HL-60 (cell line): ENCODE results near the gene NKX1-1.

Source experiments
- DNase-seq, 2 experiments: peaks; one replicate each; pipeline ENCODE4 v3.0.0-alpha.2; 2010 to 2020; ENCODE audit warnings: low read depth in 1 of 2, low spot score in 1 of 2
- H3K27ac ChIP-seq: fragments of 250-450 bp; sonication (Bioruptor Pico); replicated peaks from 2 replicates; pipeline ENCODE4 v1.5.1; 2020; ENCODE audit warnings: mild to moderate bottlenecking, moderate library complexity
- H3K27me3 ChIP-seq: fragments of 250-450 bp; sonication (Bioruptor Pico); 2 replicates; pipeline ENCODE4 v1.5.1; 2021; ENCODE audit warnings: mild to moderate bottlenecking, moderate library complexity; ENCODE audit not compliant: insufficient read depth, poor library complexity, severe bottlenecking
- H3K4me3 ChIP-seq: replicated peaks from 2 replicates; pipeline ENCODE4 v1.5.1; 2011; ENCODE audit warnings: mild to moderate bottlenecking, control low read depth, low read length; ENCODE audit not compliant: insufficient read depth
- GABPA ChIP-seq: IDR thresholded peaks from 2 replicates; pipeline ENCODE4 v1.6.1; 2012; ENCODE audit warnings: low read depth
- POLR2AphosphoS5 ChIP-seq: IDR thresholded peaks from 2 replicates; pipeline ENCODE4 v1.6.1; 2012; ENCODE audit warnings: low read depth
- REST ChIP-seq: IDR thresholded peaks from 2 replicates; pipeline ENCODE4 v1.6.1; 2012; ENCODE audit warnings: low read depth; ENCODE audit not compliant: insufficient replicate concordance
- SPI1 ChIP-seq: IDR thresholded peaks from 2 replicates; pipeline ENCODE4 v1.6.1; 2012; ENCODE audit warnings: low read depth, mild to moderate bottlenecking, borderline replicate concordance
- TF ChIP-seq, protein P1 (sequence below): IDR thresholded peaks from one replicate; pipeline ENCODE4 v1.5.1; 2011; ENCODE audit warnings: low read length, control low read depth, inconsistent platforms; ENCODE audit not compliant: insufficient read depth

NKX1-1 gene

DNA sequence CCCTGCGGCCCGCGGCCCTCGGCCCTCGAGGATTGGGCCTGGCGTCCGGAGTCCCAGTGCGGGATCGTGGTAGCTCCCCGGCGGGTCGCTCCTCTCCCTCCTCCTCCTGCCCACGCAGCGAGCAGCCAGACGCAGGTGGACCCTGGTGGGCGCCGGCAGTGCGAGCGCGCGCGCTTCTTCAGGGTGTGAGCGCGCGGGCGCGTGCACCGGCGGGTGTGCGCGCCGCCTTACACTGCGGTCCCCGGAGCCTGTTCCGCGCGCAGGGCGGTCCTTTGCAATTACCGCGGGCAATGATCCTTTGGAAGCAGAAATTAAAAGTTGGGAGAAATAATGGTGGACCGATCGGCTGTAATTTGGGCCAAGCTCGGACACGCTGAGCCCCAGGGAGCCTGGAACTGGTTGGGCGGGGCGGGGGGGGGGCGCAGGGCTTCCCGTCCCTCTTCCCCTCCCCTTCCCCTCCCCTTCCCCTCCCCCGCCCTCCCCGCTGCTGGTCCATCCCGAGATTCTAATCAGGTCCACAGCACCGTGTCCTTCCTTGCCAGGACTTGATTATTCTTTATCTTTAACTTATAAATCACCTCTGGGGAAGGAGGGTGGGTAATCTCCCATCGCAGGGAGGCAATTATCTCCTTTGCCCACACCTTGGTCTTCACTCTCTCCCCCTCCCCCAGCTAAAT is 1.6 kb upstream of the NKX1-1 start:
- Histone ChIP-seq H3K4me3 (no peak overlapping the region), H3K27ac (no peak overlapping the region), H3K27me3 (peaks cover 17% of the 10 kb centered on the region)
- TF ChIP-seq GABPA (no peak), POLR2AphosphoS5 (no peak), REST (no peak)
- TF ChIP-seq, protein P1, sequence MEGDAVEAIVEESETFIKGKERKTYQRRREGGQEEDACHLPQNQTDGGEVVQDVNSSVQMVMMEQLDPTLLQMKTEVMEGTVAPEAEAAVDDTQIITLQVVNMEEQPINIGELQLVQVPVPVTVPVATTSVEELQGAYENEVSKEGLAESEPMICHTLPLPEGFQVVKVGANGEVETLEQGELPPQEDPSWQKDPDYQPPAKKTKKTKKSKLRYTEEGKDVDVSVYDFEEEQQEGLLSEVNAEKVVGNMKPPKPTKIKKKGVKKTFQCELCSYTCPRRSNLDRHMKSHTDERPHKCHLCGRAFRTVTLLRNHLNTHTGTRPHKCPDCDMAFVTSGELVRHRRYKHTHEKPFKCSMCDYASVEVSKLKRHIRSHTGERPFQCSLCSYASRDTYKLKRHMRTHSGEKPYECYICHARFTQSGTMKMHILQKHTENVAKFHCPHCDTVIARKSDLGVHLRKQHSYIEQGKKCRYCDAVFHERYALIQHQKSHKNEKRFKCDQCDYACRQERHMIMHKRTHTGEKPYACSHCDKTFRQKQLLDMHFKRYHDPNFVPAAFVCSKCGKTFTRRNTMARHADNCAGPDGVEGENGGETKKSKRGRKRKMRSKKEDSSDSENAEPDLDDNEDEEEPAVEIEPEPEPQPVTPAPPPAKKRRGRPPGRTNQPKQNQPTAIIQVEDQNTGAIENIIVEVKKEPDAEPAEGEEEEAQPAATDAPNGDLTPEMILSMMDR: no peak
- DNase-seq: no peak

GRCh38 chr4:1406981-1407656 is 877 bp upstream of the NKX1-1 start:
- Histone ChIP-seq H3K4me3 (no peak overlapping the region), H3K27me3 (peaks cover 21% of the 10 kb centered on the region), H3K27ac (no peak overlapping the region)
- DNase-seq: no peak
- TF ChIP-seq REST: no peak
- TF ChIP-seq GABPA: no peak
- TF ChIP-seq, protein P1: no peak
- no peak for TF ChIP-seq SPI1
- TF ChIP-seq POLR2AphosphoS5: no peak

GRCh38 chr4:1405636-1406393 is 427 bp downstream of the NKX1-1 start:
- Histone ChIP-seq H3K27ac (no peak overlapping the region), H3K27me3 (peaks cover 26% of the 10 kb centered on the region), H3K4me3 (no peak overlapping the region)
- DNase-seq: no peak
- TF ChIP-seq GABPA (no peak), POLR2AphosphoS5 (no peak), SPI1 (no peak), REST (no peak)
- TF ChIP-seq, protein P1: no peak
